GM12878 (cell line): ENCODE results near the gene HNF4A. TPM values are rescaled to one million over a fixed set of nuclear protein-coding genes. Genes with fewer than 3 reads are reported as not detected.

ENCODE experiments used
- ATAC-seq: fragments of 200-7000 bp; cut with Tn5 transposase; 3 replicates; pipeline ENCODE4 v1.9.1; 2020; ENCODE audit warnings: mild to moderate bottlenecking, moderate library complexity
- BruUV-seq: library from RNA; stranded (reverse); fragments of 400-500 nt; replicated peaks from 2 replicates; lab custom pipeline; 2021; lab: Mats Ljungman, UMichigan
- CTCF ChIA-PET: fragments of 300-600 bp; sonication (Branson Sonifier 250); formaldehyde crosslinking; extraction: SDS; loops from one replicate; lab custom pipeline; 2021; ENCODE audit warnings: inconsistent platforms; lab: Yijun Ruan, JAX
- POLR2A ChIA-PET: fragments of 350-600 bp; formaldehyde crosslinking; extraction: SDS; loops from one replicate; lab custom pipeline; 2021; ENCODE audit warnings: inconsistent platforms; lab: Charles Lee
- RAD21 ChIA-PET: fragments of 300-600 bp; sonication (Branson Sonifier 250); formaldehyde crosslinking; loops from one replicate; lab custom pipeline; 2023; ENCODE audit warnings: antibody characterized with exemption; ENCODE audit not compliant: unreplicated experiment; lab: Charles Lee
- SMC1A ChIA-PET: fragments of 300-600 bp; sonication (Branson Sonifier 250); formaldehyde crosslinking; loops from one replicate; lab custom pipeline; 2023; ENCODE audit not compliant: unreplicated experiment, uncharacterized antibody; lab: Charles Lee
- DNase-seq: peaks from one replicate; pipeline ENCODE4 v3.0.0-alpha.2; 2011; ENCODE audit warnings: low read depth, low spot score
- FAIRE-seq: peaks from 3 replicates; lab custom pipeline; 2011; peaks lifted over from hg19 to GRCh38; lab: Jason Lieb, UNC
- H2AFZ ChIP-seq: 2 replicates; pipeline ENCODE4 v1.6.0; 2011; ENCODE audit warnings: low read depth, low read length, control low read depth; ENCODE audit not compliant: control insufficient read depth
- H3K27ac ChIP-seq: 2 replicates; pipeline ENCODE4 v1.5.1; 2011; ENCODE audit warnings: control low read depth; ENCODE audit not compliant: control insufficient read depth, insufficient read depth
- H3K27me3 ChIP-seq, 2 experiments: replicated peaks in 1 of 2; 2 replicates each; pipeline versions ENCODE4 v1.6.0 to v1.6.1; 2011; ENCODE audit warnings: low read length in 1 of 2; ENCODE audit not compliant: control insufficient read depth in 2 of 2, insufficient read depth in 2 of 2
- H3K36me3 ChIP-seq, 2 experiments: 2 replicates each; pipeline ENCODE4 v1.5.1; 2011; ENCODE audit warnings: low read length in 1 of 2; ENCODE audit not compliant: control insufficient read depth in 2 of 2, insufficient read depth in 2 of 2
- H3K4me1 ChIP-seq: 2 replicates; pipeline ENCODE4 v1.6.1; 2011; ENCODE audit warnings: mild to moderate bottlenecking, low read length, moderate library complexity, mixed read lengths; ENCODE audit not compliant: control insufficient read depth, insufficient read depth
- H3K4me2 ChIP-seq: 2 replicates; pipeline ENCODE4 v1.6.0; 2011; ENCODE audit warnings: control low read depth; ENCODE audit not compliant: control insufficient read depth, insufficient read depth
- H3K4me3 ChIP-seq: fragments of 200-600 bp; sonication (generic); 2 replicates; pipeline ENCODE4 v1.5.1; 2016
- H3K79me2 ChIP-seq: 2 replicates; pipeline ENCODE4 v1.6.0; 2011; ENCODE audit warnings: low read length; ENCODE audit not compliant: control insufficient read depth, insufficient read depth
- H3K9ac ChIP-seq: 2 replicates; pipeline ENCODE4 v1.8.0; 2011; ENCODE audit warnings: low read length, control low read depth, mixed read lengths; ENCODE audit not compliant: control insufficient read depth, insufficient read depth
- H3K9me3 ChIP-seq: replicated peaks from 3 replicates; pipeline ENCODE4 v1.5.1; 2011; ENCODE audit warnings: mild to moderate bottlenecking, low read length; ENCODE audit not compliant: control insufficient read depth, insufficient read depth
- H4K20me1 ChIP-seq: 2 replicates; pipeline ENCODE4 v1.6.0; 2011; ENCODE audit not compliant: control insufficient read depth, insufficient read depth
- CREB1 ChIP-seq: IDR thresholded peaks from 2 replicates; pipeline ENCODE4 v1.6.1; 2012; ENCODE audit warnings: low read depth, mild to moderate bottlenecking, inconsistent platforms
- CUX1 ChIP-seq: IDR thresholded peaks from 2 replicates; pipeline ENCODE4 v1.6.1; 2012; ENCODE audit warnings: improper control_type of control experiment, low read depth, low read length; ENCODE audit not compliant: insufficient replicate concordance
- GATAD2B ChIP-seq: fragments of 450-650 bp; conservative IDR thresholded peaks from 2 replicates; pipeline ENCODE4 v1.6.1; 2017; ENCODE audit warnings: low read depth, mild to moderate bottlenecking, moderate library complexity
- IKZF2 ChIP-seq, 2 experiments: fragments of 450-650 bp; IDR thresholded peaks; 2 replicates each; pipeline ENCODE4 v1.6.1; 2017; ENCODE audit warnings: mild to moderate bottlenecking in 2 of 2, moderate library complexity in 2 of 2
- NR2F1 ChIP-seq: fragments of 450-650 bp; conservative IDR thresholded peaks from 2 replicates; pipeline ENCODE4 v1.6.1; 2017; ENCODE audit warnings: mild to moderate bottlenecking
- SMARCA5 ChIP-seq: fragments of 450-650 bp; IDR thresholded peaks from 2 replicates; pipeline ENCODE4 v1.6.1; 2017; ENCODE audit warnings: mild to moderate bottlenecking
- SUZ12 ChIP-seq: fragments of 200-600 bp; sonication (generic); IDR thresholded peaks from one replicate; pipeline ENCODE4 v1.6.1; 2018; ENCODE audit warnings: antibody characterized with exemption, mild to moderate bottlenecking; ENCODE audit not compliant: unreplicated experiment
- YY1 ChIP-seq: IDR thresholded peaks from 2 replicates; pipeline ENCODE4 v1.6.1; 2011; ENCODE audit warnings: low read depth, mild to moderate bottlenecking, low read length
- ZNF274 ChIP-seq: IDR thresholded peaks from one replicate; pipeline ENCODE4 v1.8.0; 2011; ENCODE audit not compliant: insufficient read length, insufficient read depth
- ZNF384 ChIP-seq: IDR thresholded peaks from 2 replicates; pipeline ENCODE4 v1.6.1; 2012; ENCODE audit warnings: low read depth, mild to moderate bottlenecking, low read length, improper control_type of control experiment, borderline replicate concordance
- WGBS: methylation state at CpG from one replicate; pipeline ENCODE4 v1.1.6; 2016; ENCODE audit warnings: low lambda C conversion rate; ENCODE audit not compliant: insufficient replicate concordance, insufficient coverage; ENCODE audit errors: missing lambda C conversion rate; 5-methylcytosine and 5-hydroxymethylcytosine counted together
- in situ Hi-C: fragments of 300-500 bp; cut with MboI; formaldehyde crosslinking; loops from 9 replicates; pipeline ENCODE4 v1.14.3; 2018; ENCODE audit warnings: mixed read lengths
- intact Hi-C: fragments of 100-400 bp; cut with micrococcal nuclease; formaldehyde crosslinking; loops from one replicate; pipeline ENCODE4 v1.14.2; 2022; ENCODE audit not compliant: unreplicated experiment
- polyA plus RNA-seq, 11 experiments: library from polyadenylated mRNA; depleted of rRNA in 4 of 11; unstranded in 6 of 11; stranded (reverse) in 5 of 11; fragments of >200 nt; fragmentation: Nextera tagmentation in 4 of 11; fragmentation: Illumina TruSeq in 1 of 11; extraction: Ambion mirVana in 4 of 11; extraction: Trizol in 1 of 11; gene quantifications; 1 replicate in 1 of 11; 2 replicates in 10 of 11; pipeline versions ENCODE4 v1.2.1 to v1.2.3, GENCODE V29; 2011 to 2016; ENCODE audit warnings: inconsistent platforms in 2 of 11, missing spikeins in 2 of 11, low read depth in 1 of 11
- total RNA-seq, 4 experiments: library from RNA; depleted of rRNA in 3 of 4; stranded (reverse); fragments of >200 nt in 3 of 4; fragmentation: Illumina TruSeq in 1 of 4; extraction: Trizol in 1 of 4; gene quantifications; 2 replicates each; pipeline versions ENCODE4 v1.2.1 to v1.2.3, GENCODE V29; 2013 to 2021

Gene HNF4A
- total and polyA plus RNA-seq, 10 of the 15 experiments (the other 5 are each of a cell fraction or from before 2014, with no cell fraction given): 0.21 TPM; not detected in 9

GRCh38 chr20:44432618-44433577 lies 77.4 kb downstream of the HNF4A start:
- intact Hi-C loops (no loop called here), in situ Hi-C loops (no loop called here)
- Histone ChIP-seq H3K27ac (no peak overlapping the region), H3K4me1 (no peaks in the 10 kb centered on the region), H3K9ac (no peak overlapping the region), H3K27me3 (peaks cover 0 to 2% of the 10 kb centered on the region in 2 experiments; a peak in 1 of 4 replicates), H3K79me2 (no peaks in the 10 kb centered on the region), H4K20me1 (no peaks in the 10 kb centered on the region), H2AFZ (no peak overlapping the region), H3K4me3 (no peak overlapping the region), H3K4me2 (no peak overlapping the region), H3K36me3 (no peaks in the 10 kb centered on the region), H3K9me3 (no peaks in the 10 kb centered on the region)
- SMC1A ChIA-PET: no interaction called here
- CTCF ChIA-PET: no interaction called here
- BruUV-seq: no TSS peak
- FAIRE-seq (no peak), DNase-seq (no peak), ATAC-seq (no peak)
- RAD21 ChIA-PET: interaction anchor here (0.7 kb wide), 1 partner anchor 186 kb away, joined by 3 read pairs; the partner anchor contains the start of gene GDAP1L1
- POLR2A ChIA-PET: no interaction called here
- TF ChIP-seq ZNF274 (no peak), IKZF2 (IDR thresholded peaks at IDR 0.05) (no peak), YY1 (no peak), SMARCA5 (no peak), CREB1 (no peak), NR2F1 (no peak), SUZ12 (no peak), CUX1 (no peak), ZNF384 (no peak), GATAD2B (no peak)
- WGBS: 25% methylated on average over 8 of the region's 8 CpGs
